ENCODE measurements around the gene MBD2. TPM values are rescaled to one million over a fixed set of nuclear protein-coding genes. Genes with fewer than 3 reads are reported as not detected.

Gene MBD2
- total RNA-seq, 1 donor from 2014 or later, result 111 TPM

GRCh38 chr18:54233747-54234146, 9.3 kb upstream of the MBD2 start:
- Histone ChIP-seq H3K4me3 (no peak overlapping the region), H3K27ac (no peak overlapping the region), H3K4me1 (peaks cover 0 to under 1% of the 10 kb centered on the region in 2 donors), H3K27me3 (no peaks in the 10 kb centered on the region), H3K9me3 (no peaks in the 10 kb centered on the region), H3K36me3 (no peaks in the 10 kb centered on the region)
- intact Hi-C loops (cut with DNase I), result no loop called here
- TF ChIP-seq CTCF (IDR thresholded peaks at IDR 0.05), result no peak
- no peak for DNase-seq (ENCODE audit: low spot score in 2 of 2)

DNA sequence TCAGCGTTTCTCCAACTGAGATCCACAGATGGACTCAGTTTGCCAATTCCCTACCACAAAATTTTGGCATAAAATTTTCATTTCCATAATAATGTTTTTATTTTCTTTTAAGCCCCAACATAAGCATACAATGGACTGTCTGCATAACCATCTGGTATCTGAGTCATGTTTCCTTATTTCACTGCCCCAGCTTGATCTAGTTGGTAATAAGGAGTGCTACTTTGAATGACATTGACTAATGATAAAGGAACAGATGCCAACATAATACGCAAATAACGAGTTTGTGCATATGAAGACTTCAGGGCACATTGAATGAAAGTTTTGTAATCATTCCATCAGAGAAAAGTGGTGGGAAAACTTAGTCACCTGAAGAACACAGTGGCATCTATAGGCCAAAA, 8.8 kb upstream of the MBD2 start:
- Histone ChIP-seq H3K9me3 (no peaks in the 10 kb centered on the region), H3K36me3 (no peaks in the 10 kb centered on the region), H3K27ac (no peak overlapping the region), H3K4me3 (no peak overlapping the region), H3K4me1 (no peaks in the 10 kb centered on the region), H3K27me3 (no peaks in the 10 kb centered on the region)
- DNase-seq (ENCODE audit: low spot score in 2 of 2), result no peak
- intact Hi-C loops (cut with DNase I), result no loop called here
- TF ChIP-seq CTCF (IDR thresholded peaks at IDR 0.05), result no peak

DNA sequence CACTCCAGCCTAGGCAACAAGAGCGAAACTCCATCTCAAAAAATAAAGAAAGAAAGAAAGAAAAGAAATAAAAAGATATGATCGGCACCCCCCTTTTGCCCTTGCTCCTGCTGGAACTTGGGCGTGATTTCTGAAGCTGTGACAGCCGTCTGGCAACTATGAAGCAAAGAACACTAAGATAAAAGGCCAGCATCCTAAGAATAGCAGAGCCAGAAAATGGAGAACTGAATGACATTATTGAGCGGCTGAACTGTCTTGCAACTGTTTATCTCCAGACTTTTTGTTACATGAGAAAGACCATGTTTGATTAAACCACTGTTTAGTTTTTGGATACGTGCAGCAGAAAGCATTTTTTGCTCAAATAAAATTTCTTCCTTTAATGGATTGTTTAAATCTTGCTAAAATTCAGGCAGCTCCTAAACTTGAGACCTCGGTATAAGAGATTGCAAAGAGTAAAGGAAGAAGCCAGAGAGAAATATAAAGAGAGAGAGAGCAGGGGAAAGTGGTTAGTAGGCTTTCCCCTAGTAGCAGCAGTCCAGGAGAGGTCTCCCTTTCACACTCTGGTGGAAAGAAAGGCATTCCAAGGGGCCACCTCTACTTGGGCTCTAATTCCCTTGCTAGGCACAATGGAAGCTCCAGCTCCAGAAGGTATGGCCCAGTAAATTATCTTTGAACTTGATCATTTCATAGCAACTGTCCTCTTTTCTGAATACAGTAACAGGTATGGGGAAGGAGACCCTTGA, 8.2 kb upstream of the MBD2 start:
- intact Hi-C loops (cut with DNase I), result no loop called here

DNA sequence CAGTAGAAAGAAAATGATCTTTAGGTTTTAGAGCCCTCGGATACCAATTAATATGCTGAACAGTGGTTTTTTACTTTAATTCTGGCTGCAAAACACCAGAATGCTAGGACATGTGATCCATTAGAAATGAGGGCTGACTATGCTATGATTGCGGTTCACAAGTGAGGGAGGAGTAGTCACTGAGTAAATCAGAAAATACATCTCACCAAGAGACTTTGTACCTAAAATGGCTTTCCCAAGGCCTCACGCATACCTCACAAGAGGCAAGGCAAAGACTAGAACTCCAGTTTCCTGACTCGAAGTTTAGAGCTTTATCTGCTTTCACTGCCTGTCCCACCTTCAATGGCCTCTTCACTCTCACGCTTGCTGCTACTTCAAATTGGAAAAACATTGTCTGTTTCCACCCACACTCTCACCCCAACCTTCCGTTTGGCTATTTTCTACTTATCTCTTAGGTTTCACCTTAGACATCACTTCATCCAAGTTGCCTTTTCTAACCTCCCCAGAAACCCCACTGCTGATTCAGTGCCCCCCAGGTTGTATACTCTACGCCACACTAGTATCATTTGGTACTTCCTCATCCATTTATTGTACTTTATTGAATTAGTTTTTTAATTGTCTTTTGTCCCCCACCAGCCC, 5.1 kb upstream of the MBD2 start:
- no peak overlapping the region for H3K27ac ChIP-seq
- H3K36me3 ChIP-seq, result no peaks in the 10 kb centered on the region
- intact Hi-C loops (cut with DNase I), result no loop called here
- H3K27me3 ChIP-seq, result no peaks in the 10 kb centered on the region
- TF ChIP-seq CTCF (IDR thresholded peaks at IDR 0.05), result no peak
- DNase-seq (ENCODE audit: low spot score in 2 of 2), result no peak
- no peak overlapping the region for H3K4me3 ChIP-seq
- no peaks in the 10 kb centered on the region for H3K9me3 ChIP-seq
- peaks cover 0 to 5% of the 10 kb centered on the region in 2 donors for H3K4me1 ChIP-seq

More for the DNA sequence above, 8.2 kb upstream of the MBD2 start:
- Histone ChIP-seq H3K9me3 (no peaks in the 10 kb centered on the region), H3K27me3 (no peaks in the 10 kb centered on the region), H3K36me3 (no peaks in the 10 kb centered on the region), H3K4me1 (no peaks in the 10 kb centered on the region), H3K27ac (no peak overlapping the region), H3K4me3 (no peak overlapping the region)
- TF ChIP-seq CTCF (IDR thresholded peaks at IDR 0.05), result no peak
- no peak for DNase-seq (ENCODE audit: low spot score in 2 of 2)

- Histone ChIP-seq H3K4me3 (no peak overlapping the region), H3K4me1 (peaks cover 0 to 5% of the 10 kb centered on the region in 2 donors), H3K9me3 (no peaks in the 10 kb centered on the region), H3K27me3 (no peaks in the 10 kb centered on the region), H3K36me3 (no peaks in the 10 kb centered on the region), H3K27ac (no peak overlapping the region)
- no peak for DNase-seq (ENCODE audit: low spot score in 2 of 2)
- TF ChIP-seq CTCF (IDR thresholded peaks at IDR 0.05), result no peak
- intact Hi-C loops (cut with DNase I), result no loop called here
Observed at GRCh38 chr18:54228364-54228763, 3.9 kb upstream of the MBD2 start.

Data from ascending aorta (tissue), 2 donors.